NOMO-1 (cell line): Measurements from ENCODE around the gene ZNF808.
"Not testable (repeated sequence)": the region's sequence is repeated elsewhere in the genome, so short reads cannot be mapped to it uniquely, and the experiment has no call there.

Experiments
- DNase-seq, 2 experiments: peaks; one replicate each; lab custom pipeline; 2025; ENCODE audit not compliant: unreplicated experiment in 2 of 2; lab: John Stamatoyannopoulos, UW

ZNF808 gene

GRCh38 chr19:52535771-52536447, 8.4 kb downstream of the ZNF808 start:
- no peak for DNase-seq

DNA sequence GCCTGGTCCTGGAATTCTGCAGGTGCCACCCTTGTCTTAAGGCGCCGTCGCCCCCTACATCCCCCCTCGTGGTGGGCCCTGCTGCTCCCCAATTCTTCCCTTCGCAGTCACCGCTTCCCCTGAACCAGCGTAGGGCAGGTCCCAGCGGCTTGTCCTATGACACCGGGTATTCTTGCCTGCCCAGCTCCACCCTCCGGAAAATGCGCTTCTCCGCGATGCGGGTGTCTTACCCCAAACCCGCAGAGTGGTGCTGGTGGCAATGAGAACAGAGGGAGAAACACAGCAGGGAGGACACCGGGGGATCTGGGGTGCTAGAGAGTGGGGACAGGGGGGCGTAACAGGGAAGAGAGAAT, 9.0 kb downstream of the ZNF808 start:
- DNase-seq, result no peak

DNA sequence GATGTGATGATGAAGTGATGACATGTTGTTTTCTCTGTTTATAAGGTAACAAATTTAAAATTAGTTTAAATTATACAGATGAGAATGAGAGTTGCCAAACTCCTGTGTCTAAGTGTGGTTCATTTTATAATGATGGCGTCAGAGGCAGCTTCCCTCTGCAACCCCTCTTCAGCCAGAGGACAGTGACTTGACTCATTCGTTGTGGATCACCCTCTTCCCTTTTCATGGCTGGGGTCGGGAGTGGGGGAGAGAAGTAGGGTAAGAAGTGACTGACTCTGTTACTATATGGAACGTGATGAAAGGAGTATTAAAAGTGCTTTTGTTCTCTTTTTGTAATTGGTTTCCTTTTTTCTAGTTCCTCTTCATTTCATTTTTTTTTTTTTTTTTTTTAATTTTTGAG, 11.3 kb downstream of the ZNF808 start:
- DNase-seq, result peak in 1 of 2 experiments; percentile 14

DNA sequence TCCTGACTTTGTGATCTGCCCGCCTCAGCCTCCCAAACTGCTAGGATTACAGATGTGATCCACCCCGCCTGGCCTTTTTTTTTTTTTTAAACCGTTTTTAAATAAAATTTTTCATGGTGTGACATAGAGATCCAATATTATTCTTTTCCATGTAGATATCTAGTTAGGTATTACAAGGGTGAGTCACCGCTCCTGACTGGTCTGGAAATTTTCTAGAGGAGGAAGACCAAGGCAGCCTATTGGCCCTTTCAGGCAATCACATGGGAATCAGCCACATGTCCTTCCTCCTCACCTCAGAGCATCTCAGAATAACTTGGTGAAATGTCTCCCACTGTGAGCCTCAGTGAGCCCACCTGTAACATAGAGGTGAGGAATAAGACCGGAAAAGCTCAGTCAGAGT, 13.7 kb downstream of the ZNF808 start:
- not testable (repeated sequence) for DNase-seq

DNA sequence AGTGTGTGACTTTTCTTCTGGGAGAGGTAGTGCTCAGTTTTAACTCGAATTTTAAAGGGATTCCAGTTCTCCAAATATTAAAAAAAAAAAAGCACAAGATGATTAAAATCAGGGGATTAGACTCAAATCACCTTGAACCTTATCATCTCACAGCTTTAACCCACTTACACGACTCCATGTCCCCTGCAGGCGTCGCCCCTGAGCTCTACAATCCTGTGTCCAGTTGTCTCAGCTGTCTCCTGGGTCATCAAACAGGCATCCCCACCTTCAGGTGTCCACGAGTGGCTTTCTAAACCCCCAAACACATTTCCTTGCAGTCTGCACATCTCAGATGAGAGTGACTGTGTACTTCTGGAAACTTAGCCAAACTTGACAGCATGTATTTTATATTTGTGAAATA, 14.1 kb downstream of the ZNF808 start:
- DNase-seq, result no peak

DNA sequence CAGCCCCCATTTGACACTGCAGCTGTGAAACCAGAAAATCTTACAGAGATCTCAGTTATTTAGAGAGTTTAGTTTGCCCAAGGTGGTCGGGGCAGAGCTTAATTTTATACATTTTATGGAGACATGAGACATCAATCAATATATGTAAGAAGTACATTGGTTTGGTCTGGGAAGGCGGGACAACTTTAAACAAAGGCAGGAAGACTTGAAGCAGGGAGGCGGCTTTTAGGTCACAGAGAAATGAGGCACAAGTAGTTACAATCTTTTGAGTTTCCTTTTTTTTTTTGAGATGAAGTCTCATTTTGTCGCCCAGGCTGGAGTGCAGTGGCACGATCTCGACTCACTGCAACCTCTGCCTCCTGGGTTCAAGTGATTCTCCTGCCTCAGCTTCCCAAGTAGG, 15.1 kb downstream of the ZNF808 start:
- not testable (repeated sequence) for DNase-seq

- peak in 1 of 2 experiments; percentile 20 for DNase-seq
These were observed 15.7 kb downstream of the ZNF808 start for GRCh38 chr19:52542984-52543664.

- no peak for DNase-seq
These were observed 26.9 kb downstream of the ZNF808 start for GRCh38 chr19:52554216-52554971.

DNA sequence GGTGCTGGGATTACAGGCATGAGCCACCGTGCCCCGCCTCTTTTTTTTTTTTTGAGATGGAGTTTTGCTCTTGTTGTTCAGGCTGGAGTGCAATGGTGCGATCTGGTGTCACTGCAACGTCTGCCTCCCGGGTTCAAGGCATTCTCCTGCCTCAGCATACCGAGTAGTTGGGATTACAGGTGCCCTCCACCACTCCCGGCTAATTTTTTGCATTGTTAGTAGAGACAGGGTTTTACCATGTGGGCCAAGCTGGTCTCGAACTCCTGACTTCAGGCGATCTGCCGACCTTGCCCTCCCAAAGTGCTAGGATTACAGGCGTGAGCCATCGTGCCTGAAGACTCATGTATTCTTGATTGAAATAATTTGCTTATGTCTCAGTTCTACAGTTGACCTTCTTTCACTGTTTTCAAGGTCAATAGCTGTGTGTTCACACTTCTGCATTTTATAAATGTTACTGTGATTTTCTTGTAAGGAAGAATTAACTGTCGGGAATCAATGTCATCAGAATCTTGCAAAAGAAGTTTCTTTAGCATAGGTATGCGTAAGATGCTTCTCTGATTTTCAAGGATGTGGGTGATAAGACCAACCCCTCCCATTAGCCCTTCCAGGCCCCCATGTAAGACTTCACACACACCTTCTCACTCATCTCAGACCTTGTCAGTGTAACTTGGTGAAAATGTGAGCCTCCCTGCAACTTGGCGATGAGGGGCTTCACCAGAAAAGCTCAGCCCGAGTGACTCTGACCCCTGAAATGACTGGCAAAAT, 29.9 kb downstream of the ZNF808 start:
- no peak for DNase-seq

DNA sequence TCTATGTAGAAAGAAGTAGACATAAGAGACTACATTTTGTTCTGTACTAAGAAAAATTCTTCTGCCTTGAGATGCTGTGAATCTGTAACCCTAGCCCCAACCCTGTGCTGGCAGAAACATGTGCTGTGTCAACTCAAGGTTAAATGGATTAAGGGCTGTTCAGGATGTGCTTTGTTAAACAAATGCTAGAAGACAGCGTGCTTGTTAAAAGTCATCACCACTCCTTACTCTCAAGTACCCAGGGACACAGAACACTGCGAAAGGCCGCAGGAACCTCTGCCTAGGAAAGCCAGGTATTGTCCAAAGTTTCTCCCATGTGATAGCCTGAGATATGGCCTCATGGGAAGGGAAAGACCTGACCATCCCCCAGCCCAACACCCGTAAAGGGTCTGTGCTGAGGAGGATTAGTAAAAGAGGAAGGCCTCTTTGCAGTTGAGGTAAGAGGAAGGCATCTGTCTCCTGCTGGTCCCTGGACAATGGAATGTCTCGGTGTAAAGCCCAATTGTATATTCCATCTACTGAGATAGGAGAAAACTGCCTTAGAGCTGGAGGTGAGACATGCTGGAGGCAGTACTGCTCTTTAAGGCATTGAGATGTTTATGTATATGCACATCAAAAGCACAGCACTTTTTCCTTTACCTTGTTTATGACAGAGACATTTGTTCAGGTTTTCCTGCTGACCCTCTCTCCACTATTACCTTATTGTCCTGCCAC, 31.4 kb downstream of the ZNF808 start:
- DNase-seq, result not testable (repeated sequence)

GRCh38 chr19:52561611-52562010, 34.1 kb downstream of the ZNF808 start:
- DNase-seq, result not testable (repeated sequence)

DNA sequence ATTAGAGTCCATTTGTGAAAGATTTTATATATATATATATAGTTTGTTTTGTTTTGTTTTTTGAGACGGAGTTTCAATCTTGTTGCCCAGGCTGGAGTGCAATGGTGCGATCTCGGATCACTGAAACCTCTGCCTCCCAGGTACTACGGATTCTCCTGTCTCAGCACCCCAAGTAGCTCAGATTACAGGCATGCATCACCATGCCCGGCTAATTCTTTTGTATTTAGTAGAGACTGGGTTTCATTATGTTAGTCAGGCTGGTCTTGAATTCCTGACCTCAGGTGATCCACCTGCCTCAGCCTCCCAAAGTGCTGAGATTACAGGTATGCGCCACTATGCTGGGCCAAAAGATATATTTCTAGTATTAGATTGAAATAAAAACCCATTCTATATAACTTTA, 38.7 kb downstream of the ZNF808 start:
- no peak for DNase-seq

GRCh38 chr19:52566588-52566987, 39.1 kb downstream of the ZNF808 start:
- DNase-seq, result no peak

GRCh38 chr19:52567921-52568320, 40.5 kb downstream of the ZNF808 start:
- DNase-seq, result no peak

- not testable (repeated sequence) for DNase-seq
These were observed 42.2 kb downstream of the ZNF808 start for GRCh38 chr19:52569638-52569999.

GRCh38 chr19:52570000-52570861, 42.8 kb downstream of the ZNF808 start, which contains the start of gene ZNF701:
Gene ZNF701, plus strand, starts transcription at chr19:52570287. Its CDS starts 3,861 bp downstream, at chr19:52574148.
- DNase-seq, result peak; percentile 77 to 81

GRCh38 chr19:52584736-52585440, 57.4 kb downstream of the ZNF808 start:
- DNase-seq, result no peak

DNA sequence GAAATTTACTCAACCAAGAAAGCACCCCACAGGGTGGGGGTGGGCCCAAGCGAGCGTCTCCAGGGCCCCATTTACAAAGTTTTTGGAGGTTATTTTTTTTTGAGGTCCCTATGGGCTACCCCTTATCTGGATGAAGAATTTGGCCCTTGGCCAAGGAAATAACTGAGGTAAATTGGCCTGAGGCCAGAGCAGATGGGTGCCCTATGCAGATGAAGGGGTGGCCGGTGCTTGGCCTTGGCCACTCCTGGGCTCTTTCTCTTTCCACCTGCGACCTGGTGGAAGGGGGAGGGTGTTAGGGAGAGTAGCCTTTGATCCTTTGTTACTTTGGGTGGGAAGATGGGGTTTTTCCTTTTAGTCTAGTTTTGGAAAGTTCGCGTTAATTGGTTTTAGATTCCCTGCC, 58.1 kb downstream of the ZNF808 start:
- no peak for DNase-seq

- DNase-seq, result no peak
These were observed 63.3 kb downstream of the ZNF808 start for GRCh38 chr19:52590728-52591127.
